Placental pericyte (primary cell): ENCODE measurements around the gene RGS1. TPM values are rescaled to one million over a fixed set of nuclear protein-coding genes. Genes with fewer than 3 reads are reported as not detected.

Experiments used
- total RNA-seq: library from RNA; depleted of rRNA; stranded (reverse); fragments of >200 nt; gene quantifications from 2 replicates; pipeline ENCODE4 v1.2.3, GENCODE V29; 2012

Gene RGS1, protein sequence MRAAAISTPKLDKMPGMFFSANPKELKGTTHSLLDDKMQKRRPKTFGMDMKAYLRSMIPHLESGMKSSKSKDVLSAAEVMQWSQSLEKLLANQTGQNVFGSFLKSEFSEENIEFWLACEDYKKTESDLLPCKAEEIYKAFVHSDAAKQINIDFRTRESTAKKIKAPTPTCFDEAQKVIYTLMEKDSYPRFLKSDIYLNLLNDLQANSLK
- 1.6 TPM in 1 of 2 replicates, not detected in the other for total RNA-seq

GRCh38 chr1:192575499-192576189 is at the start of gene RGS1:
Gene RGS1 (plus strand): TSS chr1:192575773. CDS start chr1:192575793, 20 bp downstream.

Other genes starting within 250 kb of the RGS1 start
- not detected in 2 replicates for gene RGS13, start 60.4 kb downstream of the RGS1 start, total RNA-seq
- gene RGS2, start 233.3 kb downstream of the RGS1 start, total RNA-seq, result 6.6 and 27.9 TPM in 2 replicates